ENCODE data around the gene GIT2.

DNA sequence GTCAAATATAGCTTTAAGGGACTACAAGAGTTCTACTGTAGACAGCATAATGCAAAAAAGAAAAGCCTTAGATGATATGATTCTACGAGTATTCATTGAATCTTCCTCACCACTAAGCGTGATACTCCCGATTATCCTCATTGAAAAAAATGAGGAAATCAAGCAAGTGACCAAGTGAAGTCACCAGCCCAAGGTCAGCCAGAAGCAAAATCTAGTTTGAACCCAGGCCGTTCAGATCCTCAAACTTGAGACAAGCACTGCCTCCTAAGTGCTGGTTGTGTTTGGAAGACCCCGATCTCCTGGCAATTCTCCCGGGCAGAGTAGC, 845 bp downstream of the GIT2 start:
- TF ChIP-seq, protein P1, sequence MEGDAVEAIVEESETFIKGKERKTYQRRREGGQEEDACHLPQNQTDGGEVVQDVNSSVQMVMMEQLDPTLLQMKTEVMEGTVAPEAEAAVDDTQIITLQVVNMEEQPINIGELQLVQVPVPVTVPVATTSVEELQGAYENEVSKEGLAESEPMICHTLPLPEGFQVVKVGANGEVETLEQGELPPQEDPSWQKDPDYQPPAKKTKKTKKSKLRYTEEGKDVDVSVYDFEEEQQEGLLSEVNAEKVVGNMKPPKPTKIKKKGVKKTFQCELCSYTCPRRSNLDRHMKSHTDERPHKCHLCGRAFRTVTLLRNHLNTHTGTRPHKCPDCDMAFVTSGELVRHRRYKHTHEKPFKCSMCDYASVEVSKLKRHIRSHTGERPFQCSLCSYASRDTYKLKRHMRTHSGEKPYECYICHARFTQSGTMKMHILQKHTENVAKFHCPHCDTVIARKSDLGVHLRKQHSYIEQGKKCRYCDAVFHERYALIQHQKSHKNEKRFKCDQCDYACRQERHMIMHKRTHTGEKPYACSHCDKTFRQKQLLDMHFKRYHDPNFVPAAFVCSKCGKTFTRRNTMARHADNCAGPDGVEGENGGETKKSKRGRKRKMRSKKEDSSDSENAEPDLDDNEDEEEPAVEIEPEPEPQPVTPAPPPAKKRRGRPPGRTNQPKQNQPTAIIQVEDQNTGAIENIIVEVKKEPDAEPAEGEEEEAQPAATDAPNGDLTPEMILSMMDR (IDR thresholded peaks at IDR 0.05 in 8 of 11, conservative IDR thresholded peaks at IDR 0.05 in 3 of 11) = no peak
- no peak for TF ChIP-seq POLR2AphosphoS5 (IDR thresholded peaks at IDR 0.05)

Data from spleen (tissue), 7 donors.